Upper lobe of right lung (tissue), 1 donor: ENCODE results near the gene CDS1. TPM values are rescaled to one million over a fixed set of nuclear protein-coding genes. Genes with fewer than 3 reads are reported as not detected.

ENCODE experiments used
- ATAC-seq: fragments of 200-7000 bp; cut with Tn5 transposase; one replicate; pipeline ENCODE4 v1.9.1; 2020; ENCODE audit warnings: mild to moderate bottlenecking, moderate library complexity
- DNase-seq: peaks from one replicate; pipeline ENCODE4 v3.0.0-alpha.2; 2020
- H3K27ac ChIP-seq: fragments of 200-600 bp; one replicate; pipeline ENCODE4 v1.8.0; 2022
- H3K27me3 ChIP-seq: fragments of 200-600 bp; one replicate; pipeline ENCODE4 v1.8.0; 2022; ENCODE audit warnings: mild to moderate bottlenecking
- H3K36me3 ChIP-seq: fragments of 200-600 bp; one replicate; pipeline ENCODE4 v1.8.0; 2022
- H3K4me1 ChIP-seq: fragments of 200-600 bp; one replicate; pipeline ENCODE4 v1.8.0; 2022
- H3K4me3 ChIP-seq: fragments of 200-600 bp; one replicate; pipeline ENCODE4 v1.8.0; 2022; ENCODE audit warnings: mild to moderate bottlenecking
- H3K9me3 ChIP-seq: fragments of 200-600 bp; one replicate; pipeline ENCODE4 v1.8.0; 2022
- CTCF ChIP-seq: fragments of 200-600 bp; IDR thresholded peaks from one replicate; pipeline ENCODE4 v1.8.0; 2022; ENCODE audit warnings: antibody characterized with exemption
- intact Hi-C: fragments of 100-400 bp; cut with DNase I; formaldehyde crosslinking; loops from one replicate; pipeline ENCODE4 v1.11.0; 2022
- total RNA-seq: library from RNA; stranded (reverse); fragmentation: NEBNext Ultra II Directional; extraction: Animal tissue kit (Norgen Biotek cat#: 25700); gene quantifications from one replicate; pipeline ENCODE4 v1.2.1, GENCODE V29; 2021
- donor health status: DM: no; HTN: yes; CAD: no; lungs with severe emphysema.

Gene CDS1
- total RNA-seq, 1 donor from 2014 or later: 25.1 TPM

GRCh38 chr4:84699001-84699671, 116.2 kb downstream of the CDS1 start:
- no peak overlapping the region for H3K4me3 ChIP-seq
- ATAC-seq (no peak), DNase-seq (no peak)
- TF ChIP-seq CTCF: no peak
- H3K4me1 ChIP-seq: no peaks in the 10 kb centered on the region
- intact Hi-C loops: no loop called here
- peaks cover 97% of the 10 kb centered on the region for H3K36me3 ChIP-seq
- no peaks in the 10 kb centered on the region for H3K9me3 ChIP-seq
- no peak overlapping the region for H3K27ac ChIP-seq
- H3K27me3 ChIP-seq: no peaks in the 10 kb centered on the region

Other genes with a start within 250 kb of the CDS1 start
- gene NKX6-1, start 83.8 kb upstream of the CDS1 start, total RNA-seq: not detected